ENCODE measurements around the gene RNF11. TPM values are rescaled to one million over a fixed set of nuclear protein-coding genes. Genes with fewer than 3 reads are reported as not detected.

RNF11 gene
- polyA plus RNA-seq, 2 of the 4 experiments (the other 2 are of a cell fraction): 28.5 to 56.8 TPM

DNA sequence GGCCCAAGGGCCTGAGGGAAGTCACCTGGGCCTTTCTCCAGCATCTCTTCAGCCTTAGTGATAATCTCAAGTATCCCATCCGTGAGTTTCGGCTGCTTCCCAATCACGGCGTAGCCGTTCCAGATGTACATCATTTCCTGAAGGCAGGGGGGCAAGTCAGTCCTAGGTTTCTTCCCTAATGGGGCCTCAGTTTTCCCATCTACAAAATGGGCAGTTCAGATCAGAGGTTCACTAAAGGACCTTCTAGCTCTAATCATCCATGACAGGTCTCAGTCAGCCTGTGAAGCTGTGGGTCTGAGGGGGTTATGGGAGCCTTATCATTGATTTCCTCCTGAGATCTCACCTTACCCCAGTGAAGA lies 54.4 kb downstream of the RNF11 start:
- H3K4me1 ChIP-seq: no peaks in the 10 kb centered on the region
- no peak overlapping the region for H3K4me2 ChIP-seq
- no peaks in the 10 kb centered on the region for H3K9me3 ChIP-seq
- DNase-seq (ENCODE audit: low read depth in 1 of 2, low spot score in 1 of 2) (no peak), ATAC-seq (no peak), FAIRE-seq (no peak)
- no peak overlapping the region for H3K27ac ChIP-seq
- no peak overlapping the region for H3K4me3 ChIP-seq
- ChIA-PET CTCF (interaction anchor here (1.1 kb wide), 1 partner anchor 99 kb away, joined by 4 read pairs; no protein-coding TSS in a partner anchor), POLR2A (no interaction called here)
- 94% methylated on average over 5 of the region's 5 CpGs for WGBS (ENCODE audit: missing lambda C conversion rate)
- TF ChIP-seq CEBPB (IDR thresholded peaks at IDR 0.05): no peak
- TF ChIP-seq EHMT2 (IDR thresholded peaks at IDR 0.05; ENCODE audit: low read depth): no peak
- TF ChIP-seq CBX8 (IDR thresholded peaks at IDR 0.05): no peak
- no peak for TF ChIP-seq TFCP2L1 (CRISPR knock-in tag; IDR thresholded peaks at IDR 0.05)
- no peak for TF ChIP-seq EP300 (IDR thresholded peaks at IDR 0.05)
- TF ChIP-seq POLR2AphosphoS2 (conservative IDR thresholded peaks at IDR 0.05; ENCODE audit: low read length): no peak
- TF ChIP-seq JUNB (IDR thresholded peaks at IDR 0.05): no peak
- TF ChIP-seq RCOR1 (IDR thresholded peaks at IDR 0.05; ENCODE audit: low read depth, low read length): no peak
- TF ChIP-seq CBX2 (IDR thresholded peaks at IDR 0.05; ENCODE audit: borderline replicate concordance, low read depth): no peak
- TF ChIP-seq, protein P1, sequence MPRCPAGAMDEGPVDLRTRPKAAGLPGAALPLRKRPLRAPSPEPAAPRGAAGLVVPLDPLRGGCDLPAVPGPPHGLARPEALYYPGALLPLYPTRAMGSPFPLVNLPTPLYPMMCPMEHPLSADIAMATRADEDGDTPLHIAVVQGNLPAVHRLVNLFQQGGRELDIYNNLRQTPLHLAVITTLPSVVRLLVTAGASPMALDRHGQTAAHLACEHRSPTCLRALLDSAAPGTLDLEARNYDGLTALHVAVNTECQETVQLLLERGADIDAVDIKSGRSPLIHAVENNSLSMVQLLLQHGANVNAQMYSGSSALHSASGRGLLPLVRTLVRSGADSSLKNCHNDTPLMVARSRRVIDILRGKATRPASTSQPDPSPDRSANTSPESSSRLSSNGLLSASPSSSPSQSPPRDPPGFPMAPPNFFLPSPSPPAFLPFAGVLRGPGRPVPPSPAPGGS (IDR thresholded peaks at IDR 0.05): no peak
- no peak for TF ChIP-seq JUN (IDR thresholded peaks at IDR 0.05)
- TF ChIP-seq, protein P2, sequence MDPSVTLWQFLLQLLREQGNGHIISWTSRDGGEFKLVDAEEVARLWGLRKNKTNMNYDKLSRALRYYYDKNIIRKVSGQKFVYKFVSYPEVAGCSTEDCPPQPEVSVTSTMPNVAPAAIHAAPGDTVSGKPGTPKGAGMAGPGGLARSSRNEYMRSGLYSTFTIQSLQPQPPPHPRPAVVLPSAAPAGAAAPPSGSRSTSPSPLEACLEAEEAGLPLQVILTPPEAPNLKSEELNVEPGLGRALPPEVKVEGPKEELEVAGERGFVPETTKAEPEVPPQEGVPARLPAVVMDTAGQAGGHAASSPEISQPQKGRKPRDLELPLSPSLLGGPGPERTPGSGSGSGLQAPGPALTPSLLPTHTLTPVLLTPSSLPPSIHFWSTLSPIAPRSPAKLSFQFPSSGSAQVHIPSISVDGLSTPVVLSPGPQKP (IDR thresholded peaks at IDR 0.05; ENCODE audit: low read depth, low read length): no peak
- no peak for TF ChIP-seq RAD21 (conservative IDR thresholded peaks at IDR 0.05 in 1 of 2, IDR thresholded peaks at IDR 0.05 in 1 of 2)
- no peak for TF ChIP-seq BHLHE40 (IDR thresholded peaks at IDR 0.05; ENCODE audit: low read depth, low read length)
- no peak for TF ChIP-seq RARB (CRISPR knock-in tag; IDR thresholded peaks at IDR 0.05)
- TF ChIP-seq, protein P3, sequence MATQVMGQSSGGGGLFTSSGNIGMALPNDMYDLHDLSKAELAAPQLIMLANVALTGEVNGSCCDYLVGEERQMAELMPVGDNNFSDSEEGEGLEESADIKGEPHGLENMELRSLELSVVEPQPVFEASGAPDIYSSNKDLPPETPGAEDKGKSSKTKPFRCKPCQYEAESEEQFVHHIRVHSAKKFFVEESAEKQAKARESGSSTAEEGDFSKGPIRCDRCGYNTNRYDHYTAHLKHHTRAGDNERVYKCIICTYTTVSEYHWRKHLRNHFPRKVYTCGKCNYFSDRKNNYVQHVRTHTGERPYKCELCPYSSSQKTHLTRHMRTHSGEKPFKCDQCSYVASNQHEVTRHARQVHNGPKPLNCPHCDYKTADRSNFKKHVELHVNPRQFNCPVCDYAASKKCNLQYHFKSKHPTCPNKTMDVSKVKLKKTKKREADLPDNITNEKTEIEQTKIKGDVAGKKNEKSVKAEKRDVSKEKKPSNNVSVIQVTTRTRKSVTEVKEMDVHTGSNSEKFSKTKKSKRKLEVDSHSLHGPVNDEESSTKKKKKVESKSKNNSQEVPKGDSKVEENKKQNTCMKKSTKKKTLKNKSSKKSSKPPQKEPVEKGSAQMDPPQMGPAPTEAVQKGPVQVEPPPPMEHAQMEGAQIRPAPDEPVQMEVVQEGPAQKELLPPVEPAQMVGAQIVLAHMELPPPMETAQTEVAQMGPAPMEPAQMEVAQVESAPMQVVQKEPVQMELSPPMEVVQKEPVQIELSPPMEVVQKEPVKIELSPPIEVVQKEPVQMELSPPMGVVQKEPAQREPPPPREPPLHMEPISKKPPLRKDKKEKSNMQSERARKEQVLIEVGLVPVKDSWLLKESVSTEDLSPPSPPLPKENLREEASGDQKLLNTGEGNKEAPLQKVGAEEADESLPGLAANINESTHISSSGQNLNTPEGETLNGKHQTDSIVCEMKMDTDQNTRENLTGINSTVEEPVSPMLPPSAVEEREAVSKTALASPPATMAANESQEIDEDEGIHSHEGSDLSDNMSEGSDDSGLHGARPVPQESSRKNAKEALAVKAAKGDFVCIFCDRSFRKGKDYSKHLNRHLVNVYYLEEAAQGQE (IDR thresholded peaks at IDR 0.05): no peak
- TF ChIP-seq SMC3 (IDR thresholded peaks at IDR 0.05): no peak
- TF ChIP-seq MAFK (IDR thresholded peaks at IDR 0.05; ENCODE audit: partially characterized antibody): no peak
- TF ChIP-seq SREBF2 (IDR thresholded peaks at IDR 0.05): no peak

DNA sequence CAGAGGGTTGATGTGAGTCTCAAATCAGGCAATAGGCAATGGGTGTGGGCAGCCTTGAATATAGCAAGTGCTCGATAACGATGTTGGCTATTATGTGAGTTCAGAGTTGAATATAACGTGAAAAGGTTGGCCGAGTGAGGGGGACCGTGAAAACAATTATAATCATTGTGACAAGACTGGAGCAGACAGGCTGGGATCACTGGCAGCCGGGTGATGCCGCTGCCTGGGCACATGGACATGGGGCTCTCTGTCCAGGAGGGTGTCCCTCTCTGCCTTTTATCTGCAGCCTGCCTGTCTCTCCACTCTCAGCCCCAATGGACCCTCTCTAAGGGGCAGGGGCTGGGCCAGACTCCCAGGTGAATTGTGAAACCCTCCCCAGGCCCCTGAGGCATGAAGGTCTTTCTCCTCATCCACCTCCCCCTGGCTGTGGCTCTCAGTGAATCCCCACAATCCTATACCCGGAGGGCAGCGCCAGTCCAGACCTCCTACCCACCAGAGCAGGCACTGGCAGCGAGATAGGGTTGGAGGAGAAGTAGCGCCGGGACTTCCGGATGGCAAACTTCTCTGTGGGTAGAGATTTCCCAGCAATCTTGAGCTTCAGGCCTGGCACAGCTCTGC lies 57.9 kb downstream of the RNF11 start:
- WGBS (ENCODE audit: missing lambda C conversion rate): 85% methylated on average over 13 of the region's 13 CpGs
- FAIRE-seq (no peak), ATAC-seq (no peak), DNase-seq (ENCODE audit: low read depth in 1 of 2, low spot score in 1 of 2) (no peak)
- H3K4me3 ChIP-seq: no peak overlapping the region
- TF ChIP-seq POLR2A (IDR thresholded peaks at IDR 0.05; ENCODE audit: low read length) (no peak), JUN (IDR thresholded peaks at IDR 0.05) (no peak), GATA3 (IDR thresholded peaks at IDR 0.05; ENCODE audit: borderline replicate concordance) (no peak), ZFP36 (IDR thresholded peaks at IDR 0.05; ENCODE audit: borderline replicate concordance, partially characterized antibody) (no peak), FOSB (CRISPR knock-in tag; IDR thresholded peaks at IDR 0.05) (no peak), HEYL (CRISPR knock-in tag; IDR thresholded peaks at IDR 0.05) (no peak), HOXB5 (CRISPR knock-in tag; IDR thresholded peaks at IDR 0.05) (no peak), MAZ (IDR thresholded peaks at IDR 0.05; ENCODE audit: borderline replicate concordance, low read depth, low read length) (no peak), HOXB13 (CRISPR knock-in tag; IDR thresholded peaks at IDR 0.05; ENCODE audit: low read depth) (no peak), MYC (IDR thresholded peaks at IDR 0.05; ENCODE audit: borderline replicate concordance, low read length) (no peak), PHF8 (IDR thresholded peaks at IDR 0.05; ENCODE audit: borderline replicate concordance, low read depth) (no peak), NR3C1 (IDR thresholded peaks at IDR 0.05) (no peak), ZNF302 (CRISPR knock-in tag; IDR thresholded peaks at IDR 0.05) (no peak), SMC3 (IDR thresholded peaks at IDR 0.05) (no peak), FOSL2 (IDR thresholded peaks at IDR 0.05) (no peak), FOSL2 (CRISPR knock-in tag; IDR thresholded peaks at IDR 0.05) (no peak)
- TF ChIP-seq, protein P1 (IDR thresholded peaks at IDR 0.05): no peak
- H3K4me1 ChIP-seq: peaks cover 3% of the 10 kb centered on the region; the same call in 1 of the 3 replicates
- H3K27ac ChIP-seq: no peak overlapping the region
- no peak overlapping the region for H3K4me2 ChIP-seq
- ChIA-PET POLR2A (no interaction called here), CTCF (interaction anchor here (1.2 to 1.6 kb wide), 2 partner anchors 103 to 105 kb away, joined by 5 read pairs; no protein-coding TSS in a partner anchor)
- H3K9me3 ChIP-seq: no peaks in the 10 kb centered on the region
